A673 (cell line): ENCODE data around the gene LGALS7. TPM values are rescaled to one million over a fixed set of nuclear protein-coding genes. Genes with fewer than 3 reads are reported as not detected.

Experiments
- BruUV-seq: library from RNA; stranded (reverse); fragments of 400-500 nt; replicated peaks from 2 replicates; lab custom pipeline; 2021; lab: Mats Ljungman, UMichigan
- CTCF ChIA-PET: fragments of 300-600 bp; sonication (Branson Sonifier 250); formaldehyde crosslinking; loops from one replicate; lab custom pipeline; 2022; ENCODE audit warnings: antibody characterized with exemption; lab: Charles Lee
- POLR2A ChIA-PET: fragments of 300-600 bp; sonication (Branson Sonifier 250); formaldehyde crosslinking; loops from one replicate; lab custom pipeline; 2022; ENCODE audit warnings: antibody characterized with exemption; ENCODE audit not compliant: low non-redundant PET; lab: Charles Lee
- DNase-seq: peaks from one replicate; pipeline ENCODE4 v3.0.0-alpha.2; 2015; ENCODE audit warnings: low spot score
- H3K27ac ChIP-seq: fragments of 200-600 bp; sonication (generic); 2 replicates; pipeline ENCODE4 v1.5.1; 2016; ENCODE audit warnings: mixed run types, low read depth, mild to moderate bottlenecking, mixed read lengths, antibody characterized with exemption, low read length; ENCODE audit not compliant: poor library complexity, severe bottlenecking
- H3K27me3 ChIP-seq: fragments of 200-600 bp; sonication (generic); replicated peaks from 2 replicates; pipeline ENCODE4 v1.6.1; 2017; ENCODE audit warnings: mixed run types, low read depth, mild to moderate bottlenecking, mixed read lengths, antibody characterized with exemption, low read length; ENCODE audit not compliant: insufficient read depth, poor library complexity
- H3K36me3 ChIP-seq: fragments of 200-600 bp; sonication (generic); 2 replicates; pipeline ENCODE4 v1.6.1; 2016; ENCODE audit warnings: mixed run types, mild to moderate bottlenecking, mixed read lengths, antibody characterized with exemption, low read length; ENCODE audit not compliant: insufficient read depth, poor library complexity, severe bottlenecking
- H3K4me1 ChIP-seq: fragments of 200-600 bp; sonication (generic); 2 replicates; pipeline ENCODE4 v1.6.1; 2017; ENCODE audit warnings: mixed run types, mild to moderate bottlenecking, mixed read lengths, antibody characterized with exemption, low read length; ENCODE audit not compliant: insufficient read depth, poor library complexity, severe bottlenecking
- H3K4me3 ChIP-seq: fragments of 200-600 bp; sonication (generic); 2 replicates; pipeline ENCODE4 v1.5.1; 2016; ENCODE audit warnings: low read depth, mixed run types, mild to moderate bottlenecking, mixed read lengths, low read length; ENCODE audit not compliant: poor library complexity, severe bottlenecking
- H3K9me3 ChIP-seq: fragments of 200-600 bp; sonication (generic); 2 replicates; pipeline ENCODE4 v1.6.1; 2016; ENCODE audit warnings: mixed run types, low read depth, mild to moderate bottlenecking, mixed read lengths, antibody characterized with exemption, low read length; ENCODE audit not compliant: poor library complexity, severe bottlenecking
- EZH2 ChIP-seq: fragments of 200-600 bp; sonication (generic); IDR thresholded peaks from 2 replicates; pipeline ENCODE4 v1.6.1; 2017; ENCODE audit warnings: borderline replicate concordance, low read depth, mild to moderate bottlenecking, mixed read lengths, antibody characterized with exemption, low read length; ENCODE audit not compliant: poor library complexity, severe bottlenecking
- intact Hi-C: fragments of 100-400 bp; cut with micrococcal nuclease; formaldehyde crosslinking; loops from one replicate; pipeline ENCODE4 v1.10.0; 2022; ENCODE audit not compliant: unreplicated experiment
- total RNA-seq: library from RNA; stranded (reverse); gene quantifications from 2 replicates; pipeline ENCODE4 v1.2.3, GENCODE V29; 2021
- TF ChIP-seq, protein P1 (sequence below): fragments of 300-800, 200-600 bp; sonication (generic); conservative IDR thresholded peaks from 2 replicates; pipeline ENCODE4 v1.5.1; 2017; ENCODE audit warnings: low read depth, mild to moderate bottlenecking, antibody characterized with exemption, low read length, moderate library complexity, mixed read lengths

Gene LGALS7
- total RNA-seq, 1 experiment from 2014 or later, result not detected

DNA sequence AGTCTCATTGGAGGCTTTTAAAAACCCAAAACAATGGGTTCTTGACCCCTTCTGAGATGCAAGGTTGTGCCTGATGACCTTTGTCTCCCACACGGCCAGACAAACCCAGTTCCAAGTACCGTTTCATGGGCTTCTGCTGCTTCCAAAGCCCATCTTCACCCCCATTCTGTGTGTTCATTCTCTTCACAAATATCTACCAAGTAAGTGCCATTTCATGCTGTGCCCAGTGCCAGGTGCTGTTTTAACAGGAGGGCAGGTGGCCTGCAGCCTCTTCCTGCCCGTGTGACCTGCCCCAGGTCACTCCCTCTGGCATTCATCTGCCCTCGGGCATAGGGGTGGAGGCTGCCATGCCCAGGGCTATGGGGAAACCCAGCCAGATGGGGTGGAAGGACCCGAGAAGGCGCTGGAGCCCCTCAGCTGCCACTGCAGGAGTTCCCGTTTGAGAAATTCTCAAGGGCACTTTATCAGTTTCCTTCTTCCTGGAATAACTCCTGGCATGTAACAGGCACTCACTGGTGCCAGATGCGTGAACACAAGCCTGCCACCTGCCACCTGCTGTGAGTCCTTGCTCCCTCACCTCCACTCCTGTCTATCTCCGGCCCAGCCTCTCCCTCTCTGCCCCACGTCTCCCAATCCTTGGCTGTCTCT lies 41.5 kb downstream of the LGALS7 start:
- H3K4me1 ChIP-seq, result peaks cover 8% of the 10 kb centered on the region
- peaks cover 20% of the 10 kb centered on the region for H3K36me3 ChIP-seq
- ChIA-PET CTCF (no interaction called here), POLR2A (no interaction called here)
- intact Hi-C loops, result loop anchor here (5.0 kb wide), 1 partner anchor 201 kb away; the partner anchor contains the start of genes MRPS12 and SARS2
- H3K9me3 ChIP-seq, result no peaks in the 10 kb centered on the region
- DNase-seq, result no peak
- TF ChIP-seq, protein P1, sequence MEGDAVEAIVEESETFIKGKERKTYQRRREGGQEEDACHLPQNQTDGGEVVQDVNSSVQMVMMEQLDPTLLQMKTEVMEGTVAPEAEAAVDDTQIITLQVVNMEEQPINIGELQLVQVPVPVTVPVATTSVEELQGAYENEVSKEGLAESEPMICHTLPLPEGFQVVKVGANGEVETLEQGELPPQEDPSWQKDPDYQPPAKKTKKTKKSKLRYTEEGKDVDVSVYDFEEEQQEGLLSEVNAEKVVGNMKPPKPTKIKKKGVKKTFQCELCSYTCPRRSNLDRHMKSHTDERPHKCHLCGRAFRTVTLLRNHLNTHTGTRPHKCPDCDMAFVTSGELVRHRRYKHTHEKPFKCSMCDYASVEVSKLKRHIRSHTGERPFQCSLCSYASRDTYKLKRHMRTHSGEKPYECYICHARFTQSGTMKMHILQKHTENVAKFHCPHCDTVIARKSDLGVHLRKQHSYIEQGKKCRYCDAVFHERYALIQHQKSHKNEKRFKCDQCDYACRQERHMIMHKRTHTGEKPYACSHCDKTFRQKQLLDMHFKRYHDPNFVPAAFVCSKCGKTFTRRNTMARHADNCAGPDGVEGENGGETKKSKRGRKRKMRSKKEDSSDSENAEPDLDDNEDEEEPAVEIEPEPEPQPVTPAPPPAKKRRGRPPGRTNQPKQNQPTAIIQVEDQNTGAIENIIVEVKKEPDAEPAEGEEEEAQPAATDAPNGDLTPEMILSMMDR, result no peak
- no peak for TF ChIP-seq EZH2
- H3K4me3 ChIP-seq, result no peak overlapping the region
- H3K27ac ChIP-seq, result no peak overlapping the region
- H3K27me3 ChIP-seq, result no peaks in the 10 kb centered on the region
- no TSS peak for BruUV-seq

DNA sequence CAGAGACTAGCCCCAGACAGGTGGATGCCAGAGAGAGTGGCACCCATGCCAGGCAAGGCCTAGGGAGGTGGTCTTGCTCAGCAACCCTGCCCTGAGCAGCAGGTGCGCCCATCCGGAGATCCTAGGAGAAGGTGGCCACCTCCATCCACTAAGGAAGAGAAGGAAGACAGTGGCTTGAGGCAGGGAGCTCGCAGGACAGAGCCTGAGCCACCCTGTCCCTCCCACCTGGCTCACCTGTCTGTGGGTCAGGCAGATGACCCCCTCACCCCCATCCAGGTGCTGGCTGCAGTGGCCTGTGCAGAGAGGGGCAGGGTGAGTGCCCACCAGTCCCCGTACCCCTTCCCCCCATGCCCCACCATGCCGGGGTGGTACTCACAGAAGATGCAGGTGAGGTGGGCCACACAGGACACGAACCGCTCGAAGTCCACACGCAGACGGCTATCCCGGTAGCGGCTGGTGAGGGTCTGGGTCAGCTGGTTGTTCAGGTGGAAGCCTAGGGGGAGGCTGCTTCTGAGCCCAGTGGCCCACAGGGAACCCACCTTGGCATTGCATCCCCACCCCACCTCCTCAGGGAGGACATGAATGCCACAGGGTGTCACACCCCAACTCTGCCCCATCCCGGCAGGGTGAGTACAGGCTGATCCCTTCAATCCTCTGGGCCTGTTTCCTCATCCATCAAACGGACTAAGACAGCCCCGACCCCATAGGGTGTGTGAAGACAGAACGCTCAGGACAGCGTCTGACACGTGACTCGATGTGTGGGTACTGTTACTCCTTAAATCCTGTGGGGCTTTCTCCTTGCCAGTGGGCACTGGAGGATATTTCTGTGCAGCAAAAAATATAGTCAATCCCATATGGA lies 42.4 kb downstream of the LGALS7 start:
- no peak for TF ChIP-seq EZH2
- TF ChIP-seq, protein P1, result no peak
- POLR2A ChIA-PET, result no interaction called here
- intact Hi-C loops, result loop anchor here (5.0 kb wide), 1 partner anchor 201 kb away; the partner anchor contains the start of genes MRPS12 and SARS2

DNA sequence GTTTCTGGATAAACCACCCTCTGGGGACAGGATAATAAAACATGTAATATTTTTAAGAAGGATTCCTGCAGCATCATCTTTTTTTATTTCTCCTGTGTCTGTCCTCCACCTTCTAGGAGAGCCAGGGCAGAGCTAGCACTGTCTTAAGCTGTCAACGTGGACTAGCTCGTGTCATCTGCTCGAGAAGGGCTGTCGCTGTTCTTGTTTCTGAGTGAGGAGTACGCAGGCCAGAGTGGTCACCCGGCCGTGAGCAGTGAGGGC lies 42.9 kb downstream of the LGALS7 start:
- BruUV-seq, result no TSS peak
- no peak overlapping the region for H3K4me3 ChIP-seq
- POLR2A ChIA-PET, result no interaction called here
- no peaks in the 10 kb centered on the region for H3K9me3 ChIP-seq
- CTCF ChIA-PET, result interaction anchor here (0.6 kb wide), 1 partner anchor 210 kb away, joined by 3 read pairs; no protein-coding TSS in a partner anchor
- intact Hi-C loops, result loop anchor here (5.0 kb wide), 1 partner anchor 202 kb away; the partner anchor contains the start of genes MRPS12 and SARS2
- no peaks in the 10 kb centered on the region for H3K4me1 ChIP-seq
- H3K36me3 ChIP-seq, result peaks cover 33% of the 10 kb centered on the region
- no peak for DNase-seq
- TF ChIP-seq, protein P1, result no peak
- TF ChIP-seq EZH2, result no peak
- no peaks in the 10 kb centered on the region for H3K27me3 ChIP-seq
- H3K27ac ChIP-seq, result no peak overlapping the region

More for the DNA sequence above, 42.4 kb downstream of the LGALS7 start:
- peaks cover under 1% of the 10 kb centered on the region for H3K4me1 ChIP-seq
- no peak overlapping the region for H3K27ac ChIP-seq
- H3K27me3 ChIP-seq, result no peaks in the 10 kb centered on the region
- H3K36me3 ChIP-seq, result peaks cover 27% of the 10 kb centered on the region
- CTCF ChIA-PET, result no interaction called here
- H3K4me3 ChIP-seq, result no peak overlapping the region
- no peak for DNase-seq
- H3K9me3 ChIP-seq, result no peaks in the 10 kb centered on the region
- BruUV-seq, result no TSS peak
